Measurements from ENCODE around the gene HAP1. TPM values are rescaled to one million over a fixed set of nuclear protein-coding genes. Genes with fewer than 3 reads are reported as not detected.
"Not testable (repeated sequence)": the region's sequence is repeated elsewhere in the genome, so short reads cannot be mapped to it uniquely, and the experiment has no call there.

Gene HAP1
- polyA plus RNA-seq, 1 experiment = 0.04 TPM

DNA sequence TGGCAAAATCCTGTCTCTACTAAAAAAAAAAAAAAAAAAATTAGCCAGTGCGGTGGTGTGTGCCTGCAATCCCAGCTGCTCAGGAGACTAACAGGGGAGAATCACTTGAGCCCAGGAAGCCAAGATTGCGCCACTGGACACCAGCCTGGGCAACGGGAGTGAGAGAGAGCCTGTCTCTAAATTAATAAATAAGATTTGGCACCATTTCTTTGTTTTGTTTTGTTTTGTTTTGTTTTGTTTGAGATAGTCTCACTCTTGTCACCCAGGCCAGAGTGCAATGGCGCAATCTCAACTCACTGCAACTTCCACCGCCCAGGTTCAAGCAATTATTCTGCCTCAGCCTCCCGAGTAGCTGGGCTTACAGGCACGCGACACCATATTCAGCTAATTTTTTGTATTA, 31.7 kb downstream of the HAP1 start:
- ChIA-PET CTCF (interaction anchor here (0.7 kb wide), 2 partner anchors 11 to 104 kb away, joined by 3 to 4 read pairs; no protein-coding TSS in a partner anchor), POLR2A (no interaction called here)
- H3K4me3 ChIP-seq (ENCODE audit: low read depth, low read length) = no peak overlapping the region
- no peak for DNase-seq (ENCODE audit: low read depth, low spot score)
- no peaks in the 10 kb centered on the region for H3K27me3 ChIP-seq (ENCODE audit: control insufficient read depth, insufficient read depth, low read length)
- H3K9me3 ChIP-seq (ENCODE audit: control insufficient read depth, insufficient read depth, low read length) = no peaks in the 10 kb centered on the region
- no peak overlapping the region for H3K27ac ChIP-seq (ENCODE audit: low read depth, low read length)
- TF ChIP-seq, protein P1, sequence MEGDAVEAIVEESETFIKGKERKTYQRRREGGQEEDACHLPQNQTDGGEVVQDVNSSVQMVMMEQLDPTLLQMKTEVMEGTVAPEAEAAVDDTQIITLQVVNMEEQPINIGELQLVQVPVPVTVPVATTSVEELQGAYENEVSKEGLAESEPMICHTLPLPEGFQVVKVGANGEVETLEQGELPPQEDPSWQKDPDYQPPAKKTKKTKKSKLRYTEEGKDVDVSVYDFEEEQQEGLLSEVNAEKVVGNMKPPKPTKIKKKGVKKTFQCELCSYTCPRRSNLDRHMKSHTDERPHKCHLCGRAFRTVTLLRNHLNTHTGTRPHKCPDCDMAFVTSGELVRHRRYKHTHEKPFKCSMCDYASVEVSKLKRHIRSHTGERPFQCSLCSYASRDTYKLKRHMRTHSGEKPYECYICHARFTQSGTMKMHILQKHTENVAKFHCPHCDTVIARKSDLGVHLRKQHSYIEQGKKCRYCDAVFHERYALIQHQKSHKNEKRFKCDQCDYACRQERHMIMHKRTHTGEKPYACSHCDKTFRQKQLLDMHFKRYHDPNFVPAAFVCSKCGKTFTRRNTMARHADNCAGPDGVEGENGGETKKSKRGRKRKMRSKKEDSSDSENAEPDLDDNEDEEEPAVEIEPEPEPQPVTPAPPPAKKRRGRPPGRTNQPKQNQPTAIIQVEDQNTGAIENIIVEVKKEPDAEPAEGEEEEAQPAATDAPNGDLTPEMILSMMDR (IDR thresholded peaks at IDR 0.05; ENCODE audit: low read depth, low read length) = no peak

DNA sequence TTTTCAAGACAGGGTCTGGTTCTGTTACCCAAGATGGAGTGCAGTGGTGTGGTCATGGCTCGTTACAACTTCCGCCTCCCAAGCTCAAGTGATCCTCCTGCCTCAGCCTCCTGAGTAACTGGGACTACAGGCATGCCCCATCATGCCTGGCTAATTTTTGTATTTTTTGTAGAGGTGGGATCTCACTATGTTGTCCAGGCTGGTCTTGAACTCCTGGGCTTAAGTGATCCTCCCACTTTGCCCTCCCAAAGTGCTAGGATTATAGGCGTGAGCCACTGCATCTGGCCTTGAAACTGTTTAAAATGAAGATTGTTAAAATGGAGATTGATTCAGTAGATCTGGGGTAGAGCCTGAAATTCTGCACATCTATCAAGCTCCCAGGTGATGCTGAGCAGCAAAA, 33.6 kb downstream of the HAP1 start:
- H3K27me3 ChIP-seq (ENCODE audit: control insufficient read depth, insufficient read depth, low read length); H3K9me3 ChIP-seq (ENCODE audit: control insufficient read depth, insufficient read depth, low read length); POLR2A ChIA-PET; DNase-seq (ENCODE audit: low read depth, low spot score); CTCF ChIA-PET; H3K4me3 ChIP-seq (ENCODE audit: low read depth, low read length); H3K27ac ChIP-seq (ENCODE audit: low read depth, low read length): not testable (repeated sequence)

DNA sequence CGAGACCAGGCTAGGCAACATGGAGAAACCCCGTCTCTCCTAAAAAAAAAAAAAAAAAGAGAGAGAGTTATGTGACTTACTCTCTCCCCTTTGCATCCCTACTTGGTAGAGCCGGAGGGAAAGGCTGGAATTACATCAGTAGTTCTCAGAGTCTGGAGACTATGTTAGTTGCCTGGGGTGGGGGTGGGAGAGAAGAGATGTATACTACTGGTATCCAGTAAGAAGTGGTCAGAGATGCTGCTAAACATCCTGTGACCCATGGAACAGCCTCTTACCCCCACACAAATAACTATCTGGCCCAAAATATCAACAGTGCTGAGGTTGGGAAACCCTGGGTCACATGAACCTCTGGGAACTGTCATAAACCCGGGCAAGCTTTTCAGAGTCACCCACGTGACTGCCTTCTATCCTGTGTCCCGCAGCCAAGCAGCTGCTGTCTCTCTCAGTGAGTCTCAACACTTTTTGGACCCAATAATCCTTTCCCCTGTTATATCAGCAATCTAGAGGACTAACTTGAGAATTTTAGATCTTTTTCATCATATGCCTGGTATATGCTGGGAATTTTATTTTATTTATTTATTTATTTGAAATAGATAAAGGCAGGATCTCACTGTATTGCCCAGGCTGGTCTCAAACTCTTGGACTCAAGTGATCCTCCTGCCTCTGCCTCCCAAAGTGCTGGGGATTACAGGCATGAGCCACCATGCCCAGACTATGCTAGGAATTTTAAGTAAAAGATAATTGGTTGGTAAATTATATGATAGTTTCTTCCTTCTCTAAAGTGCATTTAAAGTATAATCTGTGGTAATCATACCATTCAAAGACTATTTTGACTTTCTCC, 37.1 kb downstream of the HAP1 start:
- no peak overlapping the region for H3K4me3 ChIP-seq (ENCODE audit: low read depth, low read length)
- CTCF ChIA-PET = no interaction called here

DNA sequence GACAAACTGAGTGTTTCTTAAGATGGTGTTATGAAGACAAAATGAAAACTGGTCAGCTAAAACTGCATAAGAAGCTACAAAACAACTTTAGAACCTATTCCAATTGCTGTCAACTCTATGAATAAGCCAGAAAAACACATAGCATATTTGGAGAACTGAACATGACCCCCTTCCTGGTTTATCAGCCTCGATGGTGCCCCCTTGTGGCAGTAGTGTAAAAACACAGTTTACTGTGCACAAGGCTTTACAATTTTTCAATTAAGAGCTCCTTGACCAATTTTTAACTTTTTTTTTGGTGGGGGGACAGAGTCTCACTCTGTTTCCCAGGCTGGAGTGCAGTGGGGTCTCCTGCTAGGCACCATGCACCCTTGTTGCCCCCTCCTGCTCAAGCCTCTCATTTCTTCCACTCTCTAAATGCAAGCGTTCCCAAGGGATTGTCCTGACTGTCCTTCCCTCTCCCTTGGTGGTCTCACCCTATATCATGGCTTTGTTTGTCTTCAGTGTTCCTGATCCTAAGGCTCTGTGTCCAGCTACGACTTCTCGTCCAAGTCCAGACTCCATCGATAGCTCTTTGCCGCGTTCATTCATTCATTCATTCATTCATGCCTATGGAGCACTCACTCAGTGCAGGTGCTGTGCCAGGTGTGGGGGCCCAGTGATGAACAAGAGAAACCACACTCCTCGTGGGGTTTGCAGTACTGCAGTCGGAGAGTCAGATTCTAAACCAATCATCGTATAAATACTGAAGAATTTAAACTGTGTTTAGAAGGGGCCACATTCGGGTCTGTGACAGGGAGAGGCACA, 38.3 kb downstream of the HAP1 start:
- POLR2A ChIA-PET = no interaction called here
- DNase-seq (ENCODE audit: low read depth, low spot score) = no peak
- H3K27ac ChIP-seq (ENCODE audit: low read depth, low read length) = no peak overlapping the region
- no peaks in the 10 kb centered on the region for H3K27me3 ChIP-seq (ENCODE audit: control insufficient read depth, insufficient read depth, low read length)
- CTCF ChIA-PET = interaction anchor here (0.5 to 1.7 kb wide), 29 partner anchors 9 to 1531 kb away, joined by 3 to 17 read pairs (median 5); partner anchors contain the start of gene JUP
- no peaks in the 10 kb centered on the region for H3K9me3 ChIP-seq (ENCODE audit: control insufficient read depth, insufficient read depth, low read length)
- H3K4me3 ChIP-seq (ENCODE audit: low read depth, low read length) = no peak overlapping the region
- TF ChIP-seq, protein P1 (IDR thresholded peaks at IDR 0.05; ENCODE audit: low read depth, low read length) = peak; percentile 84

More for the DNA sequence above, 37.1 kb downstream of the HAP1 start:
- Histone ChIP-seq H3K27ac (ENCODE audit: low read depth, low read length) (peak overlapping the region; percentile 47), H3K27me3 (ENCODE audit: control insufficient read depth, insufficient read depth, low read length) (no peaks in the 10 kb centered on the region), H3K9me3 (ENCODE audit: control insufficient read depth, insufficient read depth, low read length) (no peaks in the 10 kb centered on the region)
- DNase-seq (ENCODE audit: low read depth, low spot score) = no peak
- TF ChIP-seq, protein P1 (IDR thresholded peaks at IDR 0.05; ENCODE audit: low read depth, low read length) = 0 out of 2 replicates have a peak, but pooled peaks have one; percentile 6
- POLR2A ChIA-PET = interaction anchor here (1.1 kb wide), 1 partner anchor 9 kb away, joined by 4 read pairs; the partner anchor contains the start of gene EIF1

DNA sequence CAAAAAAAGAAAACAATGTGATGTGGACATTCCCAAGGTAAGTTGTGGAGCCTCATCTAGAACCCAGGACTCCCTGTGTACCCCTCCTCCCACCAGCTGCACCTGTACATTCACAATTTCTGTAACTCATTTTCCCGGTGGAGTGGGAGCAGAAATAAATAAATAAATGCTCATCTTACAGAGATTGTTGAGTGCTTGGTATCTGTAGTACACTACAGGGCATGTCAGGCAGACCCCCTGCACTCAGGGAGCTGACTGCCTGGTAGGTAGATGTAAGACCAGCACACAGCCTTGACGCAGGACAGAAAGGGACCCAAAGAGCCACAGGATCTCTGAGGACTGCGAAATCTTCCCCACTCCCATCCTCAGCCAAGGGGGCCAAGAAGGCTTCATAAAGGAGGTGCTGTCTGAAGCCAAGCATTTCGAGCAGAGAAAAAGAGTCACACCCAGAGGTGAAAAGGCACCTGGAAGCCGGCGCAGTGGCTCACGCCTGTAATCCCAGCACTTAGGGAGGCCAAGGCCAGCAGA, 39.2 kb downstream of the HAP1 start:
- Histone ChIP-seq H3K27me3 (ENCODE audit: control insufficient read depth, insufficient read depth, low read length) (no peaks in the 10 kb centered on the region), H3K9me3 (ENCODE audit: control insufficient read depth, insufficient read depth, low read length) (no peaks in the 10 kb centered on the region), H3K27ac (ENCODE audit: low read depth, low read length) (no peak overlapping the region), H3K4me3 (ENCODE audit: low read depth, low read length) (no peak overlapping the region)
- ChIA-PET POLR2A (no interaction called here), CTCF (interaction anchor here (0.5 to 1.7 kb wide), 17 partner anchors 9 to 1530 kb away, joined by 3 to 17 read pairs (median 6); partner anchors contain the start of gene JUP)
- no peak for DNase-seq (ENCODE audit: low read depth, low spot score)
- TF ChIP-seq, protein P1 (IDR thresholded peaks at IDR 0.05; ENCODE audit: low read depth, low read length) = no peak
